Activated naive CD4-positive, alpha-beta T cell treated with anti-CD3 and anti-CD28 coated beads, Interleukin-2, amount 50 U/mL, for 16 hours (primary cell): Measurements from ENCODE around the gene CPEB3.
"Not testable (repeated sequence)": the region's sequence is repeated elsewhere in the genome, so short reads cannot be mapped to it uniquely, and the experiment has no call there.

Experiments
- DNase-seq: peaks from one replicate; pipeline ENCODE4 v3.0.0-alpha.2; 2020

The CPEB3 gene

DNA sequence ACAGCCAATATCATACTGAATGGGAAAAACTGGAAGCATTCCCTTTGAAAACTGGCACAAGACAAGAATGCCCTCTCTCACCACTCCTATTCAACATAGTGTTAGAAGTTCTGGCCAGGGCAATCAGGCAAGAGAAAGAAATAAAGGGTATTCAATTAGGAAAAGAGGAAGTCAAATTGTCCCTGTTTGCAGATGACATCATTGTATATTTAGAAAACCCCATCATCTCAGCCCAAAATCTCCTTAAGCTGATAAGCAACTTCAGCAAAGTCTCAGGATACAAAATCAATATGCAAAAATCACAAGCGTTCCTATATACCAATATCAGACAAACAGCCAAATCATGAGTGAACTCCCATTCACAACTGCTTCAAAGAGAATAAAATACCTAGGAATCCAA, 156.8 kb downstream of the CPEB3 start:
- DNase-seq = not testable (repeated sequence)

DNA sequence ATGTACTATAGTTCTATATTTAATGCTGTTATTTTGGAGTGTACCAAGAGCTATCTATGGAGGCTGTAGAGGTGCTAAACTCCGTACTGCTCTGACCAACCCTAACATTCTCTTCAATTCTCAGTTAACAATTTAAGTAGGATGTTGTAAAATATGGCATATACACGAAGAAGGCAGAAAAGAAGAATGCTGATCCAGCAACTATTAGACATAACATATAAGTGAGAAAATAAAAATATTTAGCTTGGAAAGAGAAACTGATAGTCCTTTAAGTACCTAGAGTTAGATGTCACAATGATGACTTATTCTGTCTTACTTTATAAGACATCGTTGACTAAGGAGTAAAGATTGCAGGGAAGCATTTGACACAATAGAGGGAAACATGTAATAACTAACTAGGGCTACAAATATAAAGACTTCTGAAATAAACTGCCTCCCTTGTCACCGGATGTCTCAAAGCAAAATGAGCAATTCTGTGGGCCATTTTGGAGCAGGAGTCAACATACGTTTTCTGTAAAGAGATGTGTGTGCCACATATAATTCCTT, 159.5 kb downstream of the CPEB3 start:
- DNase-seq = no peak

DNA sequence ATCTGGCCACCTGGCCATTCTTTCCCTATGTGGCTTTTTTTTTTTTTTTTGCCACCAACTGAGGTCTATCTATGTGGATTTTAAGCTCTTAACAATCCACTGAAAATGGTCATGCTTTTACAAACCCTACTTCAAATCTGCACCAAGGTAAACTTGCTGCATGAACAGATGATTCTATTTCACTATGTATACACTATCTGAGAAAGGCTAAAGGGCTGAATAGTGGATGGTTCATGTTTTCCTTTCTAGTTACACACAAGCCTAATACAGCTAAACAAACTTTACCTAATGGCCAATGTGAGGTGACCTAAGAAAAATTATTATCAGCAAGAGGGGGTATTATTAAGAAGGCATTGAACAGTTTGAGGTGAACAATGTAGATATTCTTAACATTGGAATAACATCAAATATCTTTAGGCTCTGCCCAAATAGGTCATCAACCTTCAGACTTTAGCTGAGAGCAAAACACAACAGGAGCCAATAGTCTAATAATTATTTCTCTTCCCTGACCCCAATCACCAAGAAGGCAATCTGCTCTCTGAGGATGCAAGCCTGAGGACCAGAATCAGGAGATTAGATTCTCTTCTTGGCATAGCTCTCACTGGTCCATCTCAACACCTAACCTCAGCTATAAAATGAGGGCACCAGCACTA, 160.1 kb downstream of the CPEB3 start:
- no peak for DNase-seq

DNA sequence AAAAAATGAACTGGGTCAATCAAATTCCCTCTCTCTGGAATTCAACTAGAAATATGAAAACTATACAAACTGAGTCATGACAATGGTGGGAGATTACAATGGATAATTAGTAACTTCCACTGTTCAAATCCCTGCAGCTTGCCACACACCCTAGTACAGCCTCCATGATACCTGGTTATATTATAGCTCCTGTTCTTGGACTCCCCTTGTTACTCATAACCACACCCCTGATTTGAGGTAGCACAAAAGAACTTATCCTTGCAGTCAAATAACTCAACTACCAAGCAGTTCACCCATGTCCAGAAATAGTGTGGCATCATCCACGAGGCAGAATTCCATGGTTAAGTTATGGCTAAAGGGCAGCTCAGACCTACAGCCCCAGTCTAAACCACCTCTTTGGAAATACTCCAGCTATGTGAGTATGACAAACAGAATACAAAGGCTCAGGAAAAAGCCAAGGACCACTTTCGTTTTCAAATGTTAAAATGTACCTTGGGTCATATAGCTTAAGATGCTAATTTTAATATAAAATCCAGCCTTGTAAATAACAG, 164.7 kb downstream of the CPEB3 start:
- no peak for DNase-seq

GRCh38 chr10:92125144-92125543, 165.7 kb downstream of the CPEB3 start:
- DNase-seq = no peak

DNA sequence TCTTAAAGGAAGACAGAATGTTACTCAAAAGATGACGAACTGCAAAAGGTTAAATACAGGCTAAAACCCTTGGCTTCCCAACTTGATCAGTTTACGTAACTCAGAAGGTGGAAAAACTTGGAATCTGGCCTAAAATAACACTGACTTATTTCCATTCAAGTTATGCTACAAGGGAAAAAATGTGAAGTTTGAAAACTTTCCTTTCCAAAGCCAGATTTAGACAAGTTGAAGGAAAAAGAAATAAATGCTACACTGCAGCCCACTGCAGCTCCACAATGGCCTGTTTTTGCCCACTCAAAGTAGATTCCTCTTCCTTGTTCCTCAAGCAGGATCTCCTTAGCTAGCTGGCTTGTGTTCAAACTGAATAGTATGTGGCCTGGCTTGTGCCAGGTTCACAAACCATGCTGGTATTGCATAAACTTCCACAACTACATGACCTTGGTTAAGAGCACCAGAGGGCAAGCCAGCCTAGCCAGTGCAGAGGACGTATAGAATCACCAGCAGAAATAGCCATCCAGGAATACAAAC, 166.2 kb downstream of the CPEB3 start:
- no peak for DNase-seq

DNA sequence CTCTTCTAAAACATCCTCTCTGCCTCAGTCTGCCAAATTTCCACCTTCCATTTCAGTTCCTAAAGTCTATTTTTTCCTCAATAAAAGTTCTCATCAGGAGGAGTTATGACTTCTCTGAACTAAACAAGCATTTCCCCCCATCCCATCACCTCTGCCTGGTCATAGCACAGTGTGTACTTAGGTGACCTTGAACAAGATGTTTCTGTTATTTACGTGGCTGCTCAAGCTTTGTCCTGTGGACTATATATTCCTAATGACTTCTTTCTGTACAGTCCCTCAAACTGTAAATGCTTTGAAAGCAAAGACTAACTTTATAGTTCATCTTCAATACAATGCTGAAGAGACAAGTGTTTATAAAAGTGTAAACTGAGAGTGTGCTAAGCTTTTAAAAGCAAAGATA, 166.9 kb downstream of the CPEB3 start:
- DNase-seq = no peak

DNA sequence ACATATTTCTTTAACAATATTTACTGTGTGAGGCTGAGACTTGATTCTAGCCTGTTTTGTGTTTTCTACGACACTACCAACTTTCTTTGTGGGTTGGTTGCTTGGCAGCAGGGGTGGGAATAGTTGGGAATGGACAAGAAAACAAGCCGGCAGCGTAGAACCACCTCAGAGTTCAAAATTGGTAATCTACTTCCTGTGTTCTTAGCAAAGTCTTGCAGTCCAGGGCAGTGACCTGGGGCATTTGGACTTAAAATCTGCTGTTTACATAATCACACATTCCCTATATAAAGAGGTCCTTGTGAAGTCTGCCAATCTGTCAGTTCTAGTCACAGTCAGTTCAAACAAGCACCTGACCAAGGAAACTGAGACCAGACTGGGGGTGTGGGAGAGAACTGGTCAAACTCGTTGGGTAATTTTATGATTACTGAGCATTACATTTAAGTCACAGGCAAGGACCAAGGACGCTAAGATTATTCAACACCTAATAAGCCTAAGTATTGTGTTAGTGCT, 167.9 kb downstream of the CPEB3 start:
- no peak for DNase-seq

DNA sequence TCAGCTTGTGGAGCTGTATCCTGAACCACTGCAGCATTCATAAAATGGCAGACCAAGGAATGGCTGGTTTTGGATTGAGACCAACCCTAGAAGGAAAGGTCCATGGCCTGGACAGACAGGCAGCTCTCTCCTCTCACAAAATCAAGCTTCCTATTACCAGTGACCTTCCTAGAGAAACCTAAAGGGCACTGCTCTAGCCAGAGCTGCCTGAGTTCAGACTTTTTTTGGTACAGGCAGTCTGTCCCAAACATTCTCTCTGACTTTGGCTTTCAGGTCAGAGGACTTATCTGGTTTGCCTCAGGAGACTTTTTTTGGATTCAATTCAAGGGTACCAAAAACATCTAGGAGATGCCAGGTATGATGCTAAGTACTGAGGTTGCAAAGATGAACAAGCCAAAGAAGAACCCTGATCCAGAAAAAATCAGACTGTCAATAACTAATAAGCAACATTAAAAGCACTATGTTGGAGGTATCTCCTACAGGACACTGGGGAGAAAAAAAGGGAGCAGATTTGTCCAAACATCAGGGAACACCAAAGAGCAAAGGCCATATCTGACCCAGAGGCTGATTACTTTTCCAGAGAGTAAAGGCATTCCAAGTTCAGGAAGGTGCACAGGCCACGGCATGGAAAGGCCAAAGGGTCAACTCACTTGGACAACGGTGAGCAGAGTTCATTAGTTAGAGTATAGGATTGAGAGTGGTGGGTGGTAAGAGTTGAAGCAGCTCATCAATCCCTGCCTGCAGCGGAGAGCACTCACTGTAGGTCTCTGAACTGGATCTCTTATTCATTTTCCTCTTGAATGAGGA, 169.0 kb downstream of the CPEB3 start:
- DNase-seq = no peak

GRCh38 chr10:92119340-92119739, 171.5 kb downstream of the CPEB3 start:
- no peak for DNase-seq

DNA sequence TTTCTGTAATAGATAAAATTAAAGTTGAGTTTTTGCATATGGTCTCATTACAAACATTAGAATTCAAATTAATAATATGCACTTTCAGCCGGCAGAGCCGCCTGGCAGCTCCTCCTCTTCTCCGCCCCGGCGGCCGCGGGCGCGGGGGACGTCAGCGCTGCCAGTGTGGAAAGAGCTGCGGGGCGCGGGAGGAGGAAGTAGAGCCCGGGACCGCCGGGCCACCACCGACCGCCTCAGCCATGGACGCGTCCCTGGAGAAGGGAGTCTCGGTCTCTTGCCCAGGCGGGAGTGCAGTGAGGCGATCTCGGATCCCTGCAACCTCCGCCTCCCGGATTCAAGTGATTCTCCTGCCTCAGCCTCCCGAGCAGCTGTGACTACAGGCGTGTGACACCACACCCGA, 176.0 kb downstream of the CPEB3 start:
- DNase-seq = not testable (repeated sequence)

DNA sequence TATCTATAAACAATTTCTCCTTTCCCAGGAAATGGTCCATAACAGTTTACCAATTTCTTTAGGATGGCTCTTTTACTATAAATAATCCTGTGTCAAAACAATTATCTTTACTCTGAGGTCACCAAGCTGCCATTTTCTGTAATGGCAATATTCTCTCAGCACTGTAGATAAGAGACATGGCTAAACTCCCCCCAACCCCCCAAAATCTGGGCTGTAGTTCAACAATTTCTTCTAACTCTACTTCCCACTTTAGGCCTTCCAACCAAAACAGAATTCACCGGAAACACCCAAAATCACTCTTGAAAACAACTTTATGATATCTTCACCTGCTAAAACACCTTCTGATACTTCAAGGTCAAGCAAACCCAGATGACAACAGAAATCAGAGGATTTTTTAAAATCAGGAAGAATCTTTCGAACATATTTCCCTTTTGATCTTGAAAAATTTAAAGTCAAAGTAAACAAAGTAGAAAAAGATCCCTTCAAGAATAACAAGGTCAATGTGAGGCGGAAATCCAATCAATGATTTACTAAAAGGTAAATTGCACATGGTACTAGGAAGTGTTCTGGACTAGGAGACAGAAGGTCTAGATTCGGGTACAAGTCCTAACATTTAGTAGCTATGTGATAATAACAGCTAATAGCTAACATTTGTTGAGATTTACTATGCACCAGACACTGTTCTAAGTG, 176.8 kb downstream of the CPEB3 start:
- DNase-seq = no peak

GRCh38 chr10:92112462-92112861, 178.4 kb downstream of the CPEB3 start:
- no peak for DNase-seq

DNA sequence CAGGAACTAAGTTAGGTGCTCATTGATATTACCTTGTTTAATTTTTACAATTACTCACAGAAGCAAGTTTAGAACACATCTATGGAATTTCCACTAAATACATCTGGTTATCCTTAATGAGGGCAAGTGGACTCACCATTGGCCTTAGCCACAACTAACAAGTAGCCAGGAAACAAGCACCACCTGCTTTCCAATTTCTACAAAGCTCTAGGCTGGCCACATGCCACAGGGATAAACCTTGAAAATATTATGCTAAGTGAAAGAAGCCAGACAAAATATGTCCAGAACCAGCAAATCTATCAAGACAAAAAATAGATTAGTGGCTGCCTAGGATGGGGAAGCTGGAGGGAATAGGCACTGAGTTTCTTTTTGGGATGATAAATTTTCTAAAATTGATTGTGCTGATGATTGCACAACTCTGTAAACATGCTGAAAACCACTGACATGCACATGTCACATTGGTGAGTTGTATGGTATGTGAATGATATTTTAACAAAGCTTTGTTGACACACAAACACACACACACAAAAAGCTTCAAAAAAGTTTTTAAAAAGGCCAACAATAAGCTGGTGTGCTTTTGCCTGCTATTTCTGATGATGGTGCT, 179.4 kb downstream of the CPEB3 start:
- DNase-seq = no peak

GRCh38 chr10:92110039-92110794, 180.7 kb downstream of the CPEB3 start:
- no peak for DNase-seq

DNA sequence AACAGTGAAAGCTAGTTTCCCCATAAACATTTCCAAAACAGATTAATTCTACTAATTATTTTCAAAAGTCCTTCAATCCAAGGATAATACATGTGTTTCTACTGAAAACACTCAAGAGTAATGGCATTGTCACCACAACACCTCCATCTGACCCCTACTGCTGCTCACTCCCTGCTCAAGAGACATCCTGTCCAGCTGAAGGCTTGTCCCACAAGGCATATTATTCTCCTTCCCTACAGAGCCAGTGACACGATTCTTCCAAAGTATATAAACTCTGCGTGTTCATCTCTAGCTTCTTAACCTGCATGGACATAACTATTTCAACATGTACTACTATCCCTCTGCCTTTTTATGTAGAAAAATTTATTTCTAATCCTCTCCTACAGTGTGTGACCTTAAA, 182.1 kb downstream of the CPEB3 start:
- DNase-seq = no peak

GRCh38 chr10:92108120-92108519, 182.8 kb downstream of the CPEB3 start:
- DNase-seq = no peak

DNA sequence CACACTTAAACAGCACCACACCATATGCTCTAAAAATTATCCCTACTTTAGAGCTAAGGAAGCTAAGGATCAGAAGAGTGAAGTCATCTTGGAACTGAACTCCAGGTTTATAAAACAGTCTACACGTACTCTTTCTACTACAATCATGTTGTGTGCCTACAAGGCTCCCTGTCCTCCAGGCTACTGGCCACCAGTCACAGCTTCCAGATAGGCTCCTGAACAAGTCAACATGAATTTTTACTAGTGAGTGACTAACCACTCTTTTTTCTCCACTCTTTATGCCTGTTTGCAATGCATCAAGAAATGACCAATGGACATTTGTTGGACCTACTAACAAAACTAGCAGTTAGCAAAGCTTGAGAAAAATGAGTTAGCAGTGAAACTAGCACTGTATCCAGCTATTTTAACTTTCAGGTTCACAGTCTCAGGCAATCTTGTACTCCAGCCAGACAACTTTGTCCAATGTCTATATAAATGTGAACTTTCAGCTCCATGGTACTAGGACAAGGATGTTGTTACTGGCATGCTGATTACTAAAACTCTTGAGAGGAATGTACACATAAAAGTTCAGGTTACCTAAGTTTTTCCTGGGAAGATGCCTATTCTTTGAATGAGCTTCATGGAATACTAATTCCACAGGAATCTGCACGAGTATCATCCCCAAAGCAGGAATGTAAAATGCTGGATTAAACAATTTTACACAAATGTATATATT, 187.3 kb downstream of the CPEB3 start:
- DNase-seq = no peak

DNA sequence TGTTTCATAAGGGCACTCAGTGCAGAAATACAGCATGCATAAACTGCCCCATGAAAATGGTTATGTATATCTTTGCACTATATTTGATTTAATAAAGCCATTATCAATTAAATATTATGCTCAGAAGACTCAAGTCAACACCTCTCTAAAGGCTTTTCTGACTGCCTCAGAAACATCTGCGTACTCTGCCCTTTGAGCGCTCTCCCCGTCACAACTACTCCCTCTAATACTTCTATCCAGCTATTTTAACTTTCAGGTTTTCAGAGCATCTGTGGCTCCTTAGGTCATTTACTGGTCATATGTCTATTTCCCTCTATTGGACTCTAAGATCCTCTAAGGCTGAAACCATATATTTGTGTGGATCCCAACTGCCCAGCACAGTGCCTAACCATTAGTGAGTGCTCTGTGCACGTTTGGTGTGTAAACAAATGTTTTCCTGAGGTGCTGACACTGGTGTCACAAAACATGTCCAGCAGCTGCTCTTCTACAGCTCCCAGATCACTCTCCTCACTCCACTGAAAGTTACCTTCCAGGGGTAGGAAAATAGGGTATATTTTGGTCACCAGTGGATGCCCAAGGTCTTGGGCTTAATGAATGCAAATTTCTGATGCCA, 188.2 kb downstream of the CPEB3 start:
- DNase-seq = no peak

DNA sequence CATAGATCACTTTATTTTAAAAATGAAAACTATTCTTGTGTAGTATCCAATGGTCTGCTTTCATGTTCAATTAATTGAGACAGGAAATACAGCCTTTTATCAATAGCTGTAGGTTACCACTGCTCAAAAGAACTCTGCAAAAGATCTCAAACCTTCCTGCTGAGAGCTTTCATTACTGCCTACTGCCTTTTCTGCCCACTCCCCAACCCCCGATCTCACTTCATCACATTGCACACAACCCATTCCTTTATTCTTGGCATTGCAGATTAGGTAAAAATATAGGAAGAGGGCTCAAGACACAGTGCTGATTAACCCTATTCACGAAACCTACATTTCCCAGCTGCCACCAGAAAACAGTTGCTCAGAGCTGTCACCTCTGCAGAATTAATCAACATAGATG, 195.9 kb downstream of the CPEB3 start:
- no peak for DNase-seq

- DNase-seq = no peak
Observed at GRCh38 chr10:92091965-92092364, 198.9 kb downstream of the CPEB3 start.
